GM12872 (cell line): ENCODE results near the gene PDCD1LG2.

Experiments
- TF ChIP-seq, protein P1 (sequence below): IDR thresholded peaks from 3 replicates; pipeline ENCODE4 v1.5.1; 2011; ENCODE audit warnings: low read depth, mild to moderate bottlenecking, low read length, moderate library complexity; ENCODE audit not compliant: insufficient read depth

The PDCD1LG2 gene

DNA sequence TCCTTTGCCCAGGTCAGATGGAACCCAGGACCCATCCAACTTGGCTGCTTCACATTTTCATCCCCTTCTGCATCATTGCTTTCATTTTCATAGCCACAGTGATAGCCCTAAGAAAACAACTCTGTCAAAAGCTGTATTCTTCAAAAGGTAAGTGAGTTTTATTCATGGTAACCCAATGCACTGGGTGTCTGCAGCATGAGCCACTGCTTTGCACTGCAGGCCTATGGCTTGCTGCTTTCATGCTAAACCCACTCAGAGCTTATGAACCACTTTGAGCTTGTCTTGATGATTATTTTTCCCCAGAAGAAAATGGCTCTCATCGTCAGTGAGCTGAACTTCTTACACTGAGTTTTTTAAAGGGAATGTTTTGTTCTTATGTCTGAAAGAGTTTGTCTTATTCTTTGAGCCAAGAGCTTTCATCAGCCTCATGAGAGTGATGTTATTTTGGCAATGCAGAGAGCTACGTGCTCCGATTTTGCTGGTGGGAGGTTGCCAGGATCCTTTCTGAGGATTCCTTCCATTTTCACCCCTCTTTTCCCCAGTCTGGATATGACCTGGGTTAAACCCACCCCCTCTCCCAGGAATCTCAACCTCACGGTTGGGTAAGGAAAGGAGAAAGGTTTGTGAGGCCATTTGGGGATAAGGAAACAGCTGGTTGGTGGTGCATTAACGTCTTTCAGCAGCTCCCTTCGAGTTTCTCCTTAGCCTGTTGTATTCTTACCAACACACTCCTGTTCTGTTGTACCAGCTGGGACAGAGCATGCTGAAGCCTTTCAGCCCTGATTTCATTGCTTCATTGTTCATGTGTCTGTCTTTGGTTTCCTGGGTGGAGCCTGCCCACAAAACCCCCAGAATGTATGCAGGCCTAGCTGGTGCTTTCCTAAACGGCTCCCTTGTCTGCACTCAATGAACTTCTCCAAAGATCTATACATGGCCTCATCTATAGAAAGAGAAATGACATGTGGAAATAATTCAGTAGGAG is 47.6 kb downstream of the PDCD1LG2 start:
- TF ChIP-seq, protein P1, sequence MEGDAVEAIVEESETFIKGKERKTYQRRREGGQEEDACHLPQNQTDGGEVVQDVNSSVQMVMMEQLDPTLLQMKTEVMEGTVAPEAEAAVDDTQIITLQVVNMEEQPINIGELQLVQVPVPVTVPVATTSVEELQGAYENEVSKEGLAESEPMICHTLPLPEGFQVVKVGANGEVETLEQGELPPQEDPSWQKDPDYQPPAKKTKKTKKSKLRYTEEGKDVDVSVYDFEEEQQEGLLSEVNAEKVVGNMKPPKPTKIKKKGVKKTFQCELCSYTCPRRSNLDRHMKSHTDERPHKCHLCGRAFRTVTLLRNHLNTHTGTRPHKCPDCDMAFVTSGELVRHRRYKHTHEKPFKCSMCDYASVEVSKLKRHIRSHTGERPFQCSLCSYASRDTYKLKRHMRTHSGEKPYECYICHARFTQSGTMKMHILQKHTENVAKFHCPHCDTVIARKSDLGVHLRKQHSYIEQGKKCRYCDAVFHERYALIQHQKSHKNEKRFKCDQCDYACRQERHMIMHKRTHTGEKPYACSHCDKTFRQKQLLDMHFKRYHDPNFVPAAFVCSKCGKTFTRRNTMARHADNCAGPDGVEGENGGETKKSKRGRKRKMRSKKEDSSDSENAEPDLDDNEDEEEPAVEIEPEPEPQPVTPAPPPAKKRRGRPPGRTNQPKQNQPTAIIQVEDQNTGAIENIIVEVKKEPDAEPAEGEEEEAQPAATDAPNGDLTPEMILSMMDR, result no peak

DNA sequence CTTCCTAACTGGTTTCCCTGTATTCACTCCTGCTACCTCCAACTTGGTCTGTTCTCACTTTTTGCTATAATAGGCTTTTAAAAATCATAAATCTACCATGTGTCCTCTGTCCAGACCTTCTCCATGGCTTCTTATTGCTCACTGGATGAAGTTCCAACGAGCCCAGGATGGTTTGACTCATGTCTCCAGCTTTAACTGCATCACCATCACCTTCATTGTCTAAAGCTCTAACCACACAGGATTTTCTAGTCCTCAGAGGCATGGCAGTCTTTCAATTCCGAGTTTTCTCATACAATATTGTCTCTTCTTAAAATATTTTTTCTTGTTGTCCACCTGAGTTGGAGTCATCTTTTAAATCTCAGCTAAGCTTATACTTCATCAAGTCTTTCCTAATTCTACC is 49.3 kb downstream of the PDCD1LG2 start:
- TF ChIP-seq, protein P1, result no peak

DNA sequence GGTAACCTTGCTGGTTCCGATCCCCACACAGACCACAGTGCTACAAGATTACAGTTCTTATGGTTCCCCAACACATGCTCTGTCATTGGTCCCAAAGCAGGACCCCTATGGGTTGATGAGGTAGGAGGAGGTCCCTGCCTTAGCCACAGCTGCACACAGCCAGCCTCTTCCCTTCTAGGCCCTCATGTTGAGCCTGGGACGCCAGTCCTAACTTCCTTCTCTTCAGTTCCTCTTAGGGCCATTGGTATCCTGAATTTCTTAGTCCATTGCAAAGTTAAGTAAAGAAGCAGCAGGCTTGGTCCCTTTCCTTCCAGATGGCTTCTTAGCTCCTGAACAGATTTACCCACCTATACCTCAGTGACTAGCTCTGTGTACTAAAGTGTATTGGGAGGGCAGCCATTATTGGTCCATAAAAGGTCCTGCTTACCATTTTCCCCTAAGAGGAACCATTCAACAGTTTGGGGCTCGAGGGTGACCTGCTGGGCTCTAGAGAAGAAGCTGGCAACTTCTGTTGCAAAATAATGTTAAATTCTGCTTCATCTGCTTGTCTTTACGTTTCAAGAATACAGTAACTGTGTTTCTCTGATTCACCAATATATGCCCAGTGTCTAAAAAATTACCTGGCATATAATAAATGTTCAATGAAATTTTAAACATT is 50.2 kb downstream of the PDCD1LG2 start:
- TF ChIP-seq, protein P1, result no peak

DNA sequence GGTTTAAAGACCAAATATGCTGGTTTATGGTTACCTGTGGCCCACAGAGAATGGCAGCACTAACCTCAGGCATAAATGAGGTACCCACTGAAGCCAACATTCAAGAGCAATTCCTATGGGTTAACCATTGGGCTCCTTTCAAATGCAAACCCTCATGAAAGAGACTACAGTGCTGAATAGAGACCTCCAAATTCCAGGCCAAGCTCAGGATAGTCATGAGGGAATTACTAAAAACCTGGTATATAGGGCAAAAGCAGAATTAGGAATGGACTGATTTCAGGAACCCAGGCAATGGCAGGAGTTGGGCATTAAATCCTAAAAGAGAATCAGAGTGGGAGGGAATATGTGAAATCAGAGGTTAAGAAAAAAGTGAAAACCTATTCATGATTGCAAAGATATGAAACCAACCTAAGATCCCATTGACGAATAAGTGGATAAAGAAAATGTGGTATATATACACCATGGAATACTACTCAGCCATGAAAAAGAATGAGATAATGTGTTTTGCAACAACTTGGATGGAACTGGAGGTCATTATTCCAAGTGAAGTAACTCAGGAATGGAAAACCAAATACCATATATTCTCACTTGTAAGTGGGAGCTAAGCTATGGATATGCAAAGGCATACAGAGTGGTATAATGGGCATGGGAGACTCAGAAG is 51.6 kb downstream of the PDCD1LG2 start:
- TF ChIP-seq, protein P1, result no peak

DNA sequence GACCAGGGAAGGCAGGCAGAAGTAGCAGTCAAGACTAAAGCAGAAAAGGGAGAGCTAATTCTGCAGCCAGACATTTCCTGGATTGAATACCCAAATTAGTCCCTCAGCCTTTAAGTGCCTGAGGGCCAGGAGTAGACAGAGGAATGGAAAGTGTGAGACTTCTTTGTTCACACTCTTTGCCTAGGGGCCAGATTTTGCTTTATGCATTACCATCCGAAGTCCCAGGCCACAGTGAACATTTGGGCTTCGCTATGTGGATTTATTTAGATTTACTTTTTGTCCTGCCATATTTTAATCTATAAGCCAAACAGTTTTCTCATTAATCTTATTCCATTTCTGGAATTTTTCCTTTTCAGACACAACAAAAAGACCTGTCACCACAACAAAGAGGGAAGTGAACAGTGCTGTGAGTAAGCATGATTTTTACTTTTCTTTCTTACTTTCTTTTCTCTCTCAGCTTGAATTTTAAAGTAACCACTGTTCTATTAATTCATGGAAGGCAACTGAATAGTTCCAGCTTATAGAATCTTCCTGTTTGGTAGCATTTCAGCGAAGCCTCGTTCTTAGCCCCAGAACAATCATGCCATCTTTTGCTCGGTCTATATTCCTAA is 52.6 kb downstream of the PDCD1LG2 start:
- TF ChIP-seq, protein P1, result no peak

DNA sequence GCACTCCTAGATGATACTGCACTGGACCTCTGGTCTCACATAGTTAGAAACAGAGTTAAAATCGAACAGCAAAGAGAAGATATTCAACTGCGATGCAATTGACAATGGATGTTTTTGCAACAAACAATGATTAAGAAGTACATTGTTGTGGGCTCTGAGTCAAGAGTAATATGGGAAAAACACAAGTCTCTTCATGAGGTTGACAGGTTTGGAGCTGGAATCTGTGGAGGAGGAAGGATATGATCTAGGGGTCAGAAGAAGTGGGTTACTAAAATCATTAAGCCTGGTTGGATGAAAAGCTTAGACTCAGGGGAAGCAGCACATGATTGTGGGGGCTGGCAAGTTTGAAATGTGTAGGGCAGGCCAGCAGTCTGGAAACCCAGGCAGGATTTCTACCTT is 53.1 kb downstream of the PDCD1LG2 start:
- TF ChIP-seq, protein P1, result no peak

DNA sequence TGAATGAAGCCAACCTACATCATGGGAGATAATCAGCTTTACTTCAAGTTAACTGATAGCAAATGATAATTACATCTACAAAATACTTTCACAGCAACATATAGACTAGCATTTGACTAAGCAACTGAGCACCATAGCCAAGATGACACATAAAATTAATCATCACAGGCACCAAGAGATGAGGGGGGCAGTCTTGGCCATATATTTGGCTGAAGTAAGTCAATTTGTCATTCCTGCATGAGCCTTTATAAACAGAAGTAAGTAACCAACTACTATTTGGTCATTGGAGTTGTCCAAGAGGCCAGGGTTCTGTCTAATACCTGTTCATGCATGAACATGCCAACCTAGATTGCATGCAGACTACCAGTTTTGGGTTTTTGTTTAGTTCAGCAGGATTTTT is 53.6 kb downstream of the PDCD1LG2 start:
- TF ChIP-seq, protein P1, result no peak
